ENCODE results near the gene PCLO. TPM values are rescaled to one million over a fixed set of nuclear protein-coding genes. Genes with fewer than 3 reads are reported as not detected.
A peak's percentile ranks its signal among the peaks of the same experiment; 100 is the strongest.

PCLO gene
- total RNA-seq (2014; rRNA removed; shearing (Covaris generic)): 1.2 and 1.3 TPM in 2 replicates

GRCh38 chr7:83162402-83163256 lies at the start of gene PCLO:
TSS of gene PCLO (minus strand) at chr7:83162884. CDS start at chr7:83162592, 292 bp downstream.
- peak; percentile 28 for DNase-seq (ENCODE audit: low read depth)

- no peak for DNase-seq (ENCODE audit: low read depth)
Observed at GRCh38 chr7:83211685-83212084, 49.0 kb upstream of the PCLO start.

DNA sequence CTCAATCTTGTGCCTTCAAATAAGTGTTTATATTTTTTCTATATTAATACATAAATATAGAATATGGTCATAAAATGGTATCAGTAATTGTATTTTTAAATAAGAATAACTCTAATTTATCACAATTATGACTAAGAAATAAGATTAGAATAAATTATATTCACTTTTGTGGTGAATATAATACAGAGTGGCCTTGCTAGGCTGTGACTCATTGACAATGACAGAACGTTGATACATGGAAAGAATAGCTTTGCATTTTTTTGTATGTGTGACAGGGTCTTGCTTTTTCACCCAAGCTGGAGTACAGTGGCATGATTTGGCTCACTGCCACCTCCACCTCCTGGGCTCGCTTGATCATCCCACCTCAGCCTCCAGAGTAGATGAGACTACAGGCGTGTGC lies 47.8 kb upstream of the PCLO start:
- no peak for DNase-seq (ENCODE audit: low read depth)

DNA sequence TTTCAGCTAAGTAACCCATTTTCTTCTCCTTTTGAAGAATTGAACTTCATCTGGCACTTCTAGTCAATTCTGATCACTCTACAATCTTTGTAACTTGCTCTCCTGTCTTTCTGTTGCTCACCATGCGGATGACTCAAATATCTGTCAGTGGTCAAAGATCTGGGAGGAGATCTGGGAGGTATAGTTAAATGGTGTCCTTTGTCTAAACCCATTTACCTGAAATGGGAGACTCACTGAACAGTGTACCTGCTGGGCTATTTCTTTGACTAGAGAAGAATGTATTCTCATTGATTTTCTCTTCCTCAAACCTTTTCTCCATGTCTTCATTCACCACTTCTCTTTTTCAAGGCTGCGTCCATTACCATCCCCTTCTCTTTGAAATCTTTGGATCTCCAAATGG lies 42.0 kb upstream of the PCLO start:
- no peak for DNase-seq (ENCODE audit: low read depth)

DNA sequence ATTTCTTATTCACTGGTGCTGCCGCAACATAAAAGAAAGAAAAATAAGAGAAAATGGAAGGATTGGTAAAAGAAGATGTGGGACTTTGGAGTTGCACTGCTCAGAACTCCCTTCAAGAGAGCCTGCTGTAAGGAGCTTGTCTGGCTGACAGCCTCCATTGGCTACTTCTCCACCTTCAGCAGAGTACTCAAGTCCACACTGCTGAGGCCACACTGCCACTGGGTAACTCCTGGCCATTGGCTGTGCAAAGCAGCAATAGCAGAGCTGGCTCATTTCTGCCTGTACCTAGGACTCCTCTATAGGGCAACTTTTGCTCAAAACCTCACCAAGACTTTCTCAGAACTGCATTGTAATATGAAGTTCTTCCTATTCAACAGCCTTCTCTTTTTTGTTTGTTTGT lies 38.7 kb upstream of the PCLO start:
- DNase-seq (ENCODE audit: low read depth): no peak

GRCh38 chr7:83190659-83191389 lies 28.1 kb upstream of the PCLO start:
- DNase-seq (ENCODE audit: low read depth): no peak

DNA sequence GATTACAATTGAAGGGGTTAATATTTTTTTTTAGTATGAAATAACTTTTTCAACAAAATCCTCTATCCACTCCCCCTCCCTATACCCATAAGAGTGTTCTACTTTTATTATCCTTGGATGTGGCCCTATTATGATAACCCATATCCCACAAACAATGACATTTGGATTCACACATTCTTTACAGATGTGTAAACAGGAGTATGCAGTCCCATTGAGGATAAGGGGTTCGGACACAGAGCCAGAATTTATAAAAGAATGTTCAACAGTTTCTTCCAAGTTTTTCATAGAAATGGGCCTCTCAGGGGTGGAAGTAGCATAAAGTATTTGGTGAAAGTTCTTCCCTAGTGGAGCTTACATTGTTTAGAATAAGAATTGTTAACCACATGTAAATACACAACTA lies 16.1 kb upstream of the PCLO start:
- no peak for DNase-seq (ENCODE audit: low read depth)

DNA sequence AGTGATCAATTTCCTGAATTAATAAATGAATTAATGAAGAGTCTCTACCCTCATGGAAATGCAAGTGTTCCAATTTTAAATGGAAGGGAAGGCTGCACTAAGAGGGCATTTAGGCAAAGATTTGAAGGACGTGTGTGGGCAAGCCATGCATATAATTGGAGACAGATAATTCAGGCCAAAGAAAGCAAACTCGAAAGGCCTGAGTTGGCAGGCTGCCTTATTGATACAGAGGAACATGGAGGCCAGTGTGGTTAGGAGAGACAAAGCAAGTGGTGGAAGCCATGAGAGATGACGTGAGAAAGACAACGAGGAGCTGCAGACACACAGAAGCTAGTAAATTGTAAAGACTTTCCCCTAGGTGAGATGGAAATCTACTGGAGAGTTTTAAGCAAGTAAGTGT lies 15.4 kb upstream of the PCLO start:
- DNase-seq (ENCODE audit: low read depth): no peak

DNA sequence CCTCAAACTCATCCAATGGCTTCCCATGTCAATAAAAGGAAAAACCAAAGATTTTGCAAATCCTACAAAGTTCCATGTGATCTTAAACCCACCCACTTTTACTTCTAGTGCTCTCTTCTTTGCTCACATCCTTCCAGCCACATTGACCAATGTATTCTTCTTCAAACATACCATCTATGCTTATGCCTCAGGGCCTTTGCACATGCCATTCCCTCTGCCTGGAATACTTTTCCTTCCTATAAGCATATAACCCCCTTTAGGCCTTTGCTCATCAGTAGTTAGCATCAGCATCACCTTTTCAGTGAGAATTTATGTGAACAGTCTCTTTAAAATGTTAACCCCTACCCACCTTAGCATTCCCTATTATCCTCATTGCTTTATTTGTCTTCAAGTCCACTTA lies 11.0 kb upstream of the PCLO start:
- DNase-seq (ENCODE audit: low read depth): no peak

- DNase-seq (ENCODE audit: low read depth): no peak
Observed at GRCh38 chr7:83166781-83167180, 4.1 kb upstream of the PCLO start.

GRCh38 chr7:83161899-83162401 lies 734 bp downstream of the PCLO start:
- no peak for DNase-seq (ENCODE audit: low read depth)

- DNase-seq (ENCODE audit: low read depth): no peak
Observed at GRCh38 chr7:83161186-83161585, 1.5 kb downstream of the PCLO start.

DNA sequence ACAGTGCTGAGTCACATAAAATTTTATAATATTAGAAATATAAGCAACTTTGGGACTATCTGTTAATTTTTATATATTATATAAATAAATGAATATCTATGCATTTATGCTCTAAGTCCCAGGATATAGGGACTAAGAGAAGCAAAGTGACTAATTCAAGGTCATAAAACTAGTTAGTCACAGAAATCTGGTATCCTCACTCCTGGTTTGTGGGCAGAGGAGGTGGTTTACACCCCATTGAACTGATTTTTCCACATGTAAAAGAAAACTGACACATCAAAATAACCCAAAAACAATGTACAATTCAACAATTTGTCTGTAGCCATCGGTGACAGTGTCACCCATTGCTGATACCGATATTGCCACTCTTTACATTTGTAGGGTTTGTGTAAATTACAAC lies 3.0 kb downstream of the PCLO start:
- no peak for DNase-seq (ENCODE audit: low read depth)

- DNase-seq (ENCODE audit: low read depth): no peak
Observed at GRCh38 chr7:83156006-83156405, 6.7 kb downstream of the PCLO start.

DNA sequence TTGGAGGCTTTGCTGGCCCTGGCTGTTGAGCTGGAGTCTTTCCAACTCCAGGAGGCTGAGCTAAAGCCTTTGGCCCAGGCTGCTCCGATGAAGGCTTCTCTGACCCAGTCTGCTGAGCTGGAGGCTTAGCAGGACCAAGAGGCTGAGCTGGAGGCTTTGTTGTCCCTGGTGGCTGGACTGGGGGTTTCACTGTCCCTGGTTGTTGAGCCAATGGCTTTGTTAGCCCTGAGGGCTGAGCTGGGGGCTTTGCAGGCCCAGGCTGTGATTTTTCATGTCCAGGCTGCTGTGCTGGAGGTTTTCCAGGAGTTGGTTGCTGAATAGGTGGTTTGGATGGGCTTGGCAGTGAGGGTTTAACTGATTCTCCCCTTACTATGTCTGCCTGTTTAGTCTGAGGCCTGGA lies 7.3 kb downstream of the PCLO start:
- no peak for DNase-seq (ENCODE audit: low read depth)

GRCh38 chr7:83153419-83153818 lies 9.3 kb downstream of the PCLO start:
- no peak for DNase-seq (ENCODE audit: low read depth)

- no peak for DNase-seq (ENCODE audit: low read depth)
Observed at GRCh38 chr7:83150310-83150709, 12.4 kb downstream of the PCLO start.

DNA sequence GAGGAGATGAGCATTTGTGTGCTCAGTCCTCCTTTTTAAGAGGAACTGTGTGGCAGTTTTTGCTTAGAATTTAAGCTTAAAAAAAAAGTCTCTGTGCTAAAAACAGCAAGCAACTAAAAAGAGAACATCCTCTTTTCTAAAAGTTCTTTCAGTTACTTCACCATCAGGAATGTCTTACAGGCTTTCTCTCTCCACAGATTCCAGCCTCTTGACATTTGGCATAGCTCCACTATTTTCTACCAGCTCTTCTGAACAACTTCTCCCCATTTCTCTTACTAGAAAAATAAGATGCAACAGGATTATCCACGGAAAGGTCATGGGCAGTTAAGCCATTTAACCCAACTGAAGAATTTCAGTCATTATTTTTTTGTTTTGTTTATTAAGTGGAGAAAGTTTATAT lies 13.2 kb downstream of the PCLO start:
- DNase-seq (ENCODE audit: low read depth): no peak

- DNase-seq (ENCODE audit: low read depth): no peak
Observed at GRCh38 chr7:83148776-83149175, 13.9 kb downstream of the PCLO start.

DNA sequence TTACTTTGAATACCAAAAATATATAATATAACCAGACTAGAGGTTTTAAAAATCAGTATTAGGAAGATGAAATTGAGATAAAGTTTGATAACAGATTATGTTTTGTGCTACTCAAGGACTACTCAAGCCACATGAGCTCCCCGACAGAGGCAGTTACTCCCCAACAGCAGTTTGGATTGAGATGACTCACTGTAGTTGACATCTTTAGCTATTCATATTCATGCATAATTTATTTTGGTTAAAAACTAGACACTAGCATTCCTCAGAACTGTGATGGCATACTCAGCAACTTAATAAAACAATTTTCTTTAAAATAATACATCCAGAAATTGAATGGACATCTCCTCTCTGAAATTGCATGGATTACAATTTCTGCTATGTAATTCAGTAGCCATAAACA lies 19.6 kb downstream of the PCLO start:
- no peak for DNase-seq (ENCODE audit: low read depth)

GRCh38 chr7:83142365-83142764 lies 20.3 kb downstream of the PCLO start:
- DNase-seq (ENCODE audit: low read depth): no peak

- no peak for DNase-seq (ENCODE audit: low read depth)
Observed at GRCh38 chr7:83141927-83142326, 20.8 kb downstream of the PCLO start.

Measured in RPMI7951 (cell line).